Neural progenitor cell (in vitro differentiated cells): ENCODE results near the gene CAPN12.

Experiments used
- EZH2 ChIP-seq: fragments of 200-600 bp; sonication (generic); IDR thresholded peaks from 2 replicates; pipeline ENCODE4 v1.6.1; 2017; ENCODE audit warnings: antibody characterized with exemption, mild to moderate bottlenecking, moderate library complexity
- EZH2phosphoT487 ChIP-seq: fragments of 200-600 bp; sonication (generic); IDR thresholded peaks from 2 replicates; pipeline ENCODE4 v1.6.1; 2017; ENCODE audit warnings: antibody characterized with exemption
- TF ChIP-seq, protein P1 (sequence below): fragments of 200-600 bp; sonication (generic); IDR thresholded peaks from 2 replicates; pipeline ENCODE4 v1.5.1; 2017; ENCODE audit warnings: antibody characterized with exemption, mild to moderate bottlenecking

DNA sequence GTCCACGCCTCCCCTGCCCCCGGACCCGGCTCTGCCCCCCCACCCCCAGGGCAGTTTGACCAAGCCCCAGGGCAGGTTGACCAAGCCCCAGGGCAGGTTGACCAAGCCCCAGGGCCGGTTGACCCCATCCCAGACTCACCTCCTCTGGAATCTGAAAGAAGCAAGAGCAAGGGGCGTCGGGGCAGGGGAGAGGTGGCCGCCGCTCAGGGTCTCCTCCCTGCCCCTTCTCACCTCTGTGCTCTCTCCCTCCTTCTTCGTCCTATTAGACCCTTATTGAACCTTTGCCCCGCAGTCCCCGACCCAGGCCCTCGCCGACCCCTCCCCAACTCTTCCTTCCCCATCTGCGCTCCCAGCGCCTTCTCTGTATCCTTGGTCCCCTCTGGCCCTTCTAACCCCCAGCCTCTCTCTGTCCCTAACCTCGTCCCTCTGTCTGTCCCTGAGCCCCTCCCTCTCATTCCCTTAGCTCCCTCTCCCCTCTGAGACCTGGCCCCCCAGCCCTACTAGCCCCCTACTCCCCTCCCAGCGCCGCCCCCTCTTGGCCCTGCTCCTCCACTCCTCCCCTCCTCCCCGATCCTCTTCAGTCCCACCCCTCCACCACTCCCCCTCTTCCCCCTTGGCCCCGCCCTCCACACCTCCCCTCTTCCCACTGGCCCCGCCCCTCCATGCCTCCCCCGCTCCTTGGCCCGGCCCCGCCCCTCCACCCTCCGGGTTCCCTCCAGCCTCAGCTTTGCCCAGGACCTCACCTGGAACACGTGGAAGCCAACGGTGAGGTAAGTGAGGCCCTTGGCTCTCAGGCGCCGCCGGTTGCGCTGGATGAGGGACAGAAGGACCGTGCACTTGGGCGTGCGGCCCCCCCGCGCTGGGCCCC, 7.6 kb downstream of the CAPN12 start:
- TF ChIP-seq, protein P1, sequence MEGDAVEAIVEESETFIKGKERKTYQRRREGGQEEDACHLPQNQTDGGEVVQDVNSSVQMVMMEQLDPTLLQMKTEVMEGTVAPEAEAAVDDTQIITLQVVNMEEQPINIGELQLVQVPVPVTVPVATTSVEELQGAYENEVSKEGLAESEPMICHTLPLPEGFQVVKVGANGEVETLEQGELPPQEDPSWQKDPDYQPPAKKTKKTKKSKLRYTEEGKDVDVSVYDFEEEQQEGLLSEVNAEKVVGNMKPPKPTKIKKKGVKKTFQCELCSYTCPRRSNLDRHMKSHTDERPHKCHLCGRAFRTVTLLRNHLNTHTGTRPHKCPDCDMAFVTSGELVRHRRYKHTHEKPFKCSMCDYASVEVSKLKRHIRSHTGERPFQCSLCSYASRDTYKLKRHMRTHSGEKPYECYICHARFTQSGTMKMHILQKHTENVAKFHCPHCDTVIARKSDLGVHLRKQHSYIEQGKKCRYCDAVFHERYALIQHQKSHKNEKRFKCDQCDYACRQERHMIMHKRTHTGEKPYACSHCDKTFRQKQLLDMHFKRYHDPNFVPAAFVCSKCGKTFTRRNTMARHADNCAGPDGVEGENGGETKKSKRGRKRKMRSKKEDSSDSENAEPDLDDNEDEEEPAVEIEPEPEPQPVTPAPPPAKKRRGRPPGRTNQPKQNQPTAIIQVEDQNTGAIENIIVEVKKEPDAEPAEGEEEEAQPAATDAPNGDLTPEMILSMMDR, result no peak
- TF ChIP-seq EZH2phosphoT487 (no peak), EZH2 (no peak)
